Neural cell (in vitro differentiated cells): Measurements from ENCODE around the gene FGF12. TPM values are rescaled to one million over a fixed set of nuclear protein-coding genes. Genes with fewer than 3 reads are reported as not detected.
A peak's percentile ranks its signal among the peaks of the same experiment; 100 is the strongest.

Source experiments
- H2AFZ ChIP-seq: fragments of 200-600, 300-800 bp; sonication (generic), shearing (Covaris generic); 2 replicates; pipeline ENCODE4 v1.6.0; 2014; ENCODE audit warnings: low read depth, mild to moderate bottlenecking, antibody characterized with exemption, low read length, moderate library complexity
- H3F3A ChIP-seq: fragments of 200-600 bp; shearing (Covaris generic); 2 replicates; pipeline ENCODE4 v1.6.1; 2016; ENCODE audit warnings: mild to moderate bottlenecking, moderate library complexity, mixed read lengths, antibody characterized with exemption, low read length; ENCODE audit not compliant: insufficient read depth, poor library complexity, severe bottlenecking
- H3K27ac ChIP-seq: fragments of 200-600, 300-800 bp; sonication (generic), shearing (Covaris generic); 2 replicates; pipeline ENCODE4 v1.5.1; 2014; ENCODE audit warnings: mild to moderate bottlenecking, low read length, moderate library complexity
- H3K27me3 ChIP-seq: fragments of 300-800, 200-600 bp; sonication (generic), shearing (Covaris generic); 2 replicates; pipeline ENCODE4 v1.6.0; 2014; ENCODE audit warnings: mild to moderate bottlenecking, low read depth, low read length, moderate library complexity; ENCODE audit not compliant: insufficient read depth
- H3K36me3 ChIP-seq: fragments of 300-800, 200-600 bp; sonication (generic), shearing (Covaris generic); 2 replicates; pipeline ENCODE4 v1.5.1; 2014; ENCODE audit warnings: mild to moderate bottlenecking, antibody characterized with exemption, low read length, moderate library complexity; ENCODE audit not compliant: insufficient read depth
- H3K4me2 ChIP-seq: fragments of 300-800, 200-600 bp; sonication (generic), shearing (Covaris generic); 2 replicates; pipeline ENCODE4 v1.6.0; 2014; ENCODE audit warnings: mild to moderate bottlenecking, low read length
- H3K4me3 ChIP-seq: fragments of 300-800, 200-600 bp; sonication (generic), shearing (Covaris generic); 2 replicates; pipeline ENCODE4 v1.5.1; 2014; ENCODE audit warnings: mild to moderate bottlenecking, low read length, moderate library complexity
- H3K79me2 ChIP-seq: fragments of 200-600 bp; shearing (Covaris generic); replicated peaks from 2 replicates; pipeline ENCODE4 v1.6.0; 2014; ENCODE audit warnings: mild to moderate bottlenecking, low read length, moderate library complexity; ENCODE audit not compliant: insufficient read depth
- H3K9ac ChIP-seq: fragments of 300-800, 200-600 bp; sonication (generic), shearing (Covaris generic); 2 replicates; pipeline ENCODE4 v1.6.1; 2016; ENCODE audit warnings: mild to moderate bottlenecking, low read length, mixed read lengths
- H3K9me2 ChIP-seq: fragments of 200-600 bp; shearing (Covaris generic); 2 replicates; pipeline ENCODE4 v1.6.1; 2016; ENCODE audit warnings: mild to moderate bottlenecking, low read length, mixed read lengths; ENCODE audit not compliant: insufficient read depth
- H3K9me3 ChIP-seq: fragments of 200-600, 300-800 bp; sonication (generic), shearing (Covaris generic); 2 replicates; pipeline ENCODE4 v1.6.1; 2016; ENCODE audit warnings: mild to moderate bottlenecking, mixed run types, low read length, moderate library complexity, mixed read lengths
- H4K20me1 ChIP-seq: fragments of 200-600 bp; shearing (Covaris generic); 2 replicates; pipeline ENCODE4 v1.6.1; 2016; ENCODE audit warnings: mild to moderate bottlenecking, mixed run types; ENCODE audit not compliant: insufficient read depth
- CTCF ChIP-seq: fragments of 450-650 bp; IDR thresholded peaks from 2 replicates; pipeline ENCODE4 v1.5.1; 2014; ENCODE audit warnings: antibody characterized with exemption, mild to moderate bottlenecking, moderate library complexity; ENCODE audit not compliant: poor library complexity, severe bottlenecking
- EP300 ChIP-seq: fragments of 450-650 bp; conservative IDR thresholded peaks from 2 replicates; pipeline ENCODE4 v1.6.1; 2014; ENCODE audit warnings: antibody characterized with exemption, mild to moderate bottlenecking, moderate library complexity; ENCODE audit not compliant: poor library complexity, severe bottlenecking
- EZH2 ChIP-seq: fragments of 200-600, 300-800 bp; shearing (Covaris generic), sonication (generic); IDR thresholded peaks from 2 replicates; pipeline ENCODE4 v1.6.1; 2014; ENCODE audit warnings: antibody characterized with exemption, low read length, borderline replicate concordance, mild to moderate bottlenecking; ENCODE audit not compliant: insufficient read depth, poor library complexity, severe bottlenecking
- MXI1 ChIP-seq: fragments of 450-650 bp; conservative IDR thresholded peaks from 2 replicates; pipeline ENCODE4 v1.6.1; 2014; ENCODE audit warnings: antibody characterized with exemption, mild to moderate bottlenecking; ENCODE audit not compliant: poor library complexity, severe bottlenecking
- POLR2AphosphoS5 ChIP-seq: IDR thresholded peaks from 2 replicates; pipeline ENCODE4 v1.6.1; 2012
- RAD21 ChIP-seq: fragments of 450-650 bp; conservative IDR thresholded peaks from 2 replicates; pipeline ENCODE4 v1.6.1; 2014; ENCODE audit warnings: antibody characterized with exemption, mild to moderate bottlenecking, moderate library complexity
- REST ChIP-seq: IDR thresholded peaks from 2 replicates; pipeline ENCODE4 v1.6.1; 2012; ENCODE audit warnings: borderline replicate concordance
- SMC3 ChIP-seq: fragments of 450-650 bp; conservative IDR thresholded peaks from 2 replicates; pipeline ENCODE4 v1.6.1; 2014; ENCODE audit warnings: antibody characterized with exemption, mild to moderate bottlenecking, moderate library complexity; ENCODE audit not compliant: poor library complexity
- TAF1 ChIP-seq: IDR thresholded peaks from 2 replicates; pipeline ENCODE4 v1.6.1; 2012; ENCODE audit warnings: low read depth
- polyA plus RNA-seq: library from polyadenylated mRNA; depleted of rRNA; stranded (reverse); fragments of >200 nt; gene quantifications from 2 replicates; pipeline ENCODE4 v1.2.3, GENCODE V29; 2014

FGF12 gene
- polyA plus RNA-seq, 1 donor from 2014 or later = 4.8 TPM

- Histone ChIP-seq H3K4me2 (no peak overlapping the region), H3F3A (peaks cover 3% of the 10 kb centered on the region), H3K36me3 (no peaks in the 10 kb centered on the region), H3K4me3 (no peak overlapping the region), H3K9me3 (no peaks in the 10 kb centered on the region), H3K27ac (no peak overlapping the region), H4K20me1 (no peaks in the 10 kb centered on the region), H2AFZ (no peak overlapping the region), H3K79me2 (no peaks in the 10 kb centered on the region), H3K9ac (no peak overlapping the region), H3K27me3 (no peaks in the 10 kb centered on the region), H3K9me2 (no peaks in the 10 kb centered on the region)
- TF ChIP-seq CTCF = no peak
- TF ChIP-seq EP300 = no peak
- TF ChIP-seq REST = no peak
- no peak for TF ChIP-seq EZH2
- TF ChIP-seq TAF1 = no peak
- TF ChIP-seq RAD21 = no peak
- TF ChIP-seq MXI1 = no peak
- TF ChIP-seq SMC3 = no peak
Observed at GRCh38 chr3:192307631-192308030, 419.7 kb downstream of the FGF12 start.

- H3K27me3 ChIP-seq = no peaks in the 10 kb centered on the region
- H3F3A ChIP-seq = peaks cover 3% of the 10 kb centered on the region
- no peaks in the 10 kb centered on the region for H4K20me1 ChIP-seq
- H3K4me3 ChIP-seq = peak overlapping the region; percentile 30
- TF ChIP-seq EP300 (peak; percentile 75), RAD21 (no peak), POLR2AphosphoS5 (peak; percentile 20), CTCF (no peak), SMC3 (no peak), TAF1 (no peak), REST (no peak), EZH2 (no peak)
- no peaks in the 10 kb centered on the region for H3K9me2 ChIP-seq
- H3K79me2 ChIP-seq = no peaks in the 10 kb centered on the region
- H3K4me2 ChIP-seq = peak overlapping the region; percentile 46
- H3K36me3 ChIP-seq = no peaks in the 10 kb centered on the region
- H3K27ac ChIP-seq = peak overlapping the region; percentile 48
- H2AFZ ChIP-seq = no peak overlapping the region
- no peak overlapping the region for H3K9ac ChIP-seq
- no peaks in the 10 kb centered on the region for H3K9me3 ChIP-seq
Observed at GRCh38 chr3:192303235-192303634, 424.1 kb downstream of the FGF12 start.
